Stromal cell of bone marrow (primary cell): ENCODE measurements around the gene MYOM1.
"Not testable (repeated sequence)": the region's sequence is repeated elsewhere in the genome, so short reads cannot be mapped to it uniquely, and the experiment has no call there.

Experiments
- DNase-seq: peaks from one replicate; pipeline ENCODE4 v3.0.0-alpha.2; 2012; ENCODE audit warnings: low read depth

The MYOM1 gene

DNA sequence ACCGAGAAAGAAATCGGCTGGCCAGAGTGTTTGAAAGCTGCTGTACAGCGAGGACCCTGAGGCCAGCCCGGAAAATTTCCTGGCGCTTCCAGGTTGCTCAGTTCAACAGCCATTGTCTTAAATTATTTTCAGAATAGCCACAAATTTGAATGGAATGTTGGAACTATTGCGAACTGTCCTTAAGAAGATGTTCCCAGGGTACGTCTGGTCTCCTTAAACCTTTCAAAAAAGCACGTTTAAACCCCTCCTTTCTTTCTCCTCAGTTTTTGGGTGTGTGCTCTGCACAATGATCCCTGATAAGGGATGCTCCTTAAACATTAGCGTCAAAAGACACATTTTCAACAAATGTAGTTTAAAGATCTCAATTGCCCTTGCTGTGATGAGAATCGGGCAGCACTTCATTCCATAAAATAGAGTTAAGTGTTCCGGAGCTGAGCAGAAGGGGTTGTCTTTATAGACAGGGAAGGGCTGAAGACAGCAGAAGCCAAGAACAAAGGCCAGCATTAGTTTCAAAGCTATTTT is 192.3 kb downstream of the MYOM1 start:
- no peak for DNase-seq

DNA sequence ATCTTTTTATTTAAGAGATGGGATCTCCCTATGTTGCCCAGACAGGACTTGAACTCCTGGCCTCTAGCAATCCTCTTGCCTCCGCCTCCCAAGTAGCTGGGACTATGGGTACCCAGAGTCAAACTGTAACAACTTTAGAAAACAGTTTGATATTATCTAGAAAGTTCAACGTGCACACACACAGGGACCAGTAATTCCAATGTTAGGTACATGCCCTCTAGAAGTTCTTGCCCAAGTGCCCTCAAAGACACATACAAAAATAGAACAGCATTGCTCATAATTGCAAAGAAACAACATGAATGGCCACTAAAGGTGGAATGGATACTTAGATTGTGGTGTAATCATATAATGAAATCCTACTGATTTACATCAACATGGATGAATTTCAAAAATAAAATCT is 194.2 kb downstream of the MYOM1 start:
- DNase-seq: no peak

DNA sequence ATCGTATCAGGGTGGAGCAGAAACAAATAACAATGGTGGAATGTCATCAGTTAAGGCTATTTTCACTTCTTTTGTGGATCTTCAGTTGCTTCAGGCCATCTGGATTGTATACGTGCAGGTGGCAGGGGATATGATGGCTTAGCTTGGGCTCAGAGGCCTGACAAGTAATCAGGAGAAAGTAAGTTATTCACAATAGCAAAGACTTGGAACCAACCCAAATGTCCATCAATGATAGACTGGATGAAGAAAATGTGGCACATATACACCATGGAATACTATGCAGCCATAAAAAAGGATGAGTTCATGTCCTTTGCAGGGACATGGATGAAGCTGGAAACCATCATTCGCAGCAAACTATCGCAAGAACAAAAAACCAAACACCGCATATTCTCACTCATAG is 196.2 kb downstream of the MYOM1 start:
- DNase-seq: not testable (repeated sequence)
